NT2/D1 (cell line): ENCODE measurements around the gene NIBAN1.

Source experiments
- DNase-seq: peaks from one replicate; pipeline ENCODE4 v3.0.0-alpha.2; 2011; ENCODE audit warnings: low read depth, low spot score
- H3K27me3 ChIP-seq: 2 replicates; pipeline ENCODE4 v1.6.0; 2011; ENCODE audit warnings: mild to moderate bottlenecking; ENCODE audit not compliant: insufficient read length, insufficient read depth
- H3K36me3 ChIP-seq: 2 replicates; pipeline ENCODE4 v1.6.1; 2011; ENCODE audit warnings: mild to moderate bottlenecking, low read length, mixed read lengths; ENCODE audit not compliant: insufficient read depth, insufficient read length
- H3K4me1 ChIP-seq: 2 replicates; pipeline ENCODE4 v1.5.1; 2011; ENCODE audit not compliant: insufficient read depth, insufficient read length
- H3K4me3 ChIP-seq: 2 replicates; pipeline ENCODE4 v1.5.1; 2011; ENCODE audit warnings: low read depth; ENCODE audit not compliant: insufficient read length
- H3K9ac ChIP-seq: 2 replicates; pipeline ENCODE4 v1.6.0; 2011; ENCODE audit warnings: low read depth; ENCODE audit not compliant: insufficient read length
- H3K9me3 ChIP-seq: 2 replicates; pipeline ENCODE4 v1.5.1; 2011; ENCODE audit warnings: mild to moderate bottlenecking, low read length; ENCODE audit not compliant: insufficient read depth
- SUZ12 ChIP-seq: IDR thresholded peaks from 2 replicates; pipeline ENCODE4 v1.6.1; 2011; ENCODE audit not compliant: insufficient read length, insufficient read depth; ENCODE audit errors: extremely low read depth
- YY1 ChIP-seq: IDR thresholded peaks from 2 replicates; pipeline ENCODE4 v1.6.1; 2011; ENCODE audit not compliant: insufficient read length, insufficient read depth
- ZNF274 ChIP-seq: IDR thresholded peaks from 2 replicates; pipeline ENCODE4 v1.6.1; 2011; ENCODE audit warnings: mild to moderate bottlenecking, low read depth, low read length

Gene NIBAN1

GRCh38 chr1:184974056-184974836, at the start of gene NIBAN1:
Gene NIBAN1 (minus strand): TSS chr1:184974508. CDS start chr1:184974356, 152 bp downstream.
- no peak for TF ChIP-seq ZNF274
- TF ChIP-seq SUZ12, result peak; percentile 7
- Histone ChIP-seq H3K4me1 (peaks cover 5% of the 10 kb centered on the region), H3K27me3 (peaks cover 55% of the 10 kb centered on the region), H3K9me3 (no peaks in the 10 kb centered on the region), H3K4me3 (peak within 1 kb of the TSS; percentile 53), H3K36me3 (no peaks in the 10 kb centered on the region), H3K9ac (peak within 1 kb of the TSS; percentile 80)
- DNase-seq, result peak; percentile 63

- Histone ChIP-seq H3K9me3 (no peaks in the 10 kb centered on the region), H3K9ac (no peak overlapping the region), H3K4me3 (no peak overlapping the region), H3K4me1 (no peaks in the 10 kb centered on the region), H3K27me3 (no peaks in the 10 kb centered on the region), H3K36me3 (no peaks in the 10 kb centered on the region)
- TF ChIP-seq YY1 (no peak), ZNF274 (no peak), SUZ12 (no peak)
- DNase-seq, result no peak
These were observed 43.7 kb upstream of the NIBAN1 start for GRCh38 chr1:185017966-185018365.

- no peak overlapping the region for H3K4me3 ChIP-seq
- H3K4me1 ChIP-seq, result no peaks in the 10 kb centered on the region
- H3K9ac ChIP-seq, result no peak overlapping the region
- H3K27me3 ChIP-seq, result no peaks in the 10 kb centered on the region
- TF ChIP-seq ZNF274 (no peak), YY1 (no peak), SUZ12 (no peak)
- H3K9me3 ChIP-seq, result no peaks in the 10 kb centered on the region
- no peaks in the 10 kb centered on the region for H3K36me3 ChIP-seq
- no peak for DNase-seq
These were observed 43.0 kb upstream of the NIBAN1 start for GRCh38 chr1:185017338-185017737.

- no peak for DNase-seq
- Histone ChIP-seq H3K9me3 (no peaks in the 10 kb centered on the region), H3K9ac (no peak overlapping the region)
These were observed 42.6 kb upstream of the NIBAN1 start for GRCh38 chr1:185016880-185017279.

GRCh38 chr1:185015631-185016030, 41.3 kb upstream of the NIBAN1 start:
- no peak overlapping the region for H3K4me3 ChIP-seq
- no peaks in the 10 kb centered on the region for H3K36me3 ChIP-seq
- no peak for DNase-seq
- no peak for TF ChIP-seq YY1
- no peak for TF ChIP-seq SUZ12
- no peak for TF ChIP-seq ZNF274
- no peaks in the 10 kb centered on the region for H3K4me1 ChIP-seq
- no peaks in the 10 kb centered on the region for H3K9me3 ChIP-seq
- no peaks in the 10 kb centered on the region for H3K27me3 ChIP-seq
- H3K9ac ChIP-seq, result no peak overlapping the region

More at GRCh38 chr1:185016880-185017279, 42.6 kb upstream of the NIBAN1 start:
- TF ChIP-seq SUZ12 (no peak), YY1 (no peak), ZNF274 (no peak)
- Histone ChIP-seq H3K4me1 (no peaks in the 10 kb centered on the region), H3K27me3 (no peaks in the 10 kb centered on the region), H3K36me3 (no peaks in the 10 kb centered on the region), H3K4me3 (no peak overlapping the region)

- Histone ChIP-seq H3K4me3 (no peak overlapping the region), H3K9ac (no peak overlapping the region), H3K27me3 (no peaks in the 10 kb centered on the region), H3K36me3 (no peaks in the 10 kb centered on the region), H3K9me3 (no peaks in the 10 kb centered on the region), H3K4me1 (no peaks in the 10 kb centered on the region)
- no peak for TF ChIP-seq SUZ12
- no peak for TF ChIP-seq ZNF274
- no peak for TF ChIP-seq YY1
- no peak for DNase-seq
These were observed 40.6 kb upstream of the NIBAN1 start for GRCh38 chr1:185014941-185015340.

- H3K27me3 ChIP-seq, result no peaks in the 10 kb centered on the region
- H3K9me3 ChIP-seq, result no peaks in the 10 kb centered on the region
- no peak overlapping the region for H3K9ac ChIP-seq
- no peak overlapping the region for H3K4me3 ChIP-seq
- H3K4me1 ChIP-seq, result no peaks in the 10 kb centered on the region
- no peaks in the 10 kb centered on the region for H3K36me3 ChIP-seq
- TF ChIP-seq ZNF274 (no peak), YY1 (no peak), SUZ12 (no peak)
- no peak for DNase-seq
These were observed 36.1 kb upstream of the NIBAN1 start for GRCh38 chr1:185010361-185010760.
